HepG2 (cell line): Measurements from ENCODE around the gene NOTCH3.
A peak's percentile ranks its signal among the peaks of the same experiment; 100 is the strongest.

ENCODE experiments used
- CBFB ChIP-seq: sonication (generic); formaldehyde crosslinking; IDR thresholded peaks from 2 replicates; pipeline ENCODE4 v1.4.0; 2020; ENCODE audit warnings: missing genetic modification reagents
- CTCF ChIP-seq: sonication (generic); formaldehyde crosslinking; IDR thresholded peaks from 2 replicates; pipeline ENCODE4 v1.5.0; 2020; ENCODE audit warnings: mild to moderate bottlenecking, missing genetic modification reagents, moderate library complexity
- MAFF ChIP-seq: IDR thresholded peaks from 2 replicates; pipeline ENCODE4 v1.6.1; 2011; ENCODE audit warnings: low read depth, low read length, improper control_type of control experiment
- POLR2AphosphoS2 ChIP-seq: IDR thresholded peaks from 2 replicates; pipeline ENCODE4 v1.6.1; 2011; ENCODE audit warnings: low read depth, low read length, improper control_type of control experiment
- SNAPC5 ChIP-seq: sonication (generic); formaldehyde crosslinking; IDR thresholded peaks from 2 replicates; pipeline ENCODE4 v1.8.1; 2023; ENCODE audit warnings: mild to moderate bottlenecking, missing genetic modification reagents, borderline replicate concordance
- ZSCAN29 ChIP-seq: sonication (generic); formaldehyde crosslinking; conservative IDR thresholded peaks from 2 replicates; pipeline ENCODE4 v1.4.0; 2020; ENCODE audit warnings: mild to moderate bottlenecking, missing genetic modification reagents
- TF ChIP-seq, protein P1 (sequence below), 2 experiments: fragments of 450-650 bp in 1 of 2; sonication (generic) in 1 of 2; formaldehyde crosslinking; IDR thresholded peaks; 2 replicates each; pipeline versions ENCODE4 v1.5.0 to v1.8.0; 2020 to 2022; ENCODE audit warnings: mild to moderate bottlenecking in 1 of 2, missing genetic modification reagents in 1 of 2

DNA sequence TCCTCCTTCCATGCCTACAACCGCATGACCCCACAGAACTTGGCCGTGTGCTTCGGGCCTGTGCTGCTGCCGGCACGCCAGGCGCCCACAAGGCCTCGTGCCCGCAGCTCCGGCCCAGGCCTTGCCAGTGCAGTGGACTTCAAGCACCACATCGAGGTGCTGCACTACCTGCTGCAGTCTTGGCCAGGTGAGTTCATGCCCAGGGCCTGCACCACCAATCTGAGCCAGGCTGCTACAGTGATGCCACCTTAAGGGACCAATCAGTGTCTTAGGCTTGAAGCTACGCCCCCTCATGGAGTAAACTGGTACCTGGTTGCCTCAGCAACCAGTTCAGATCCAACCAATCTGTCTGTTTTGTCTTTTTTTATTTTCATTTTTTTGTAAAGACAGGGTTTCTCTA is 88.4 kb downstream of the NOTCH3 start:
- TF ChIP-seq MAFF, result no peak
- TF ChIP-seq, protein P1, sequence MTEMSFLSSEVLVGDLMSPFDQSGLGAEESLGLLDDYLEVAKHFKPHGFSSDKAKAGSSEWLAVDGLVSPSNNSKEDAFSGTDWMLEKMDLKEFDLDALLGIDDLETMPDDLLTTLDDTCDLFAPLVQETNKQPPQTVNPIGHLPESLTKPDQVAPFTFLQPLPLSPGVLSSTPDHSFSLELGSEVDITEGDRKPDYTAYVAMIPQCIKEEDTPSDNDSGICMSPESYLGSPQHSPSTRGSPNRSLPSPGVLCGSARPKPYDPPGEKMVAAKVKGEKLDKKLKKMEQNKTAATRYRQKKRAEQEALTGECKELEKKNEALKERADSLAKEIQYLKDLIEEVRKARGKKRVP (CRISPR knock-in tag; IDR thresholded peaks at IDR 0.05), result no peak
- TF ChIP-seq SNAPC5 (CRISPR knock-in tag), result no peak
- no peak for TF ChIP-seq POLR2AphosphoS2
- peak; percentile 16; the same call in 1 of the 2 replicates for TF ChIP-seq CTCF (CRISPR knock-in tag)
- no peak for TF ChIP-seq CBFB (CRISPR knock-in tag)
- TF ChIP-seq ZSCAN29 (CRISPR knock-in tag), result no peak
